HG02642 (cell line): ENCODE measurements around the gene TIMM13.

Source experiments
- ATAC-seq: cut with Tn5 transposase; IDR thresholded peaks from one replicate; pipeline ENCODE4 v1.9.1; 2021; ENCODE audit warnings: mild to moderate bottlenecking; ENCODE audit not compliant: unreplicated experiment, poor library complexity

The TIMM13 gene

DNA sequence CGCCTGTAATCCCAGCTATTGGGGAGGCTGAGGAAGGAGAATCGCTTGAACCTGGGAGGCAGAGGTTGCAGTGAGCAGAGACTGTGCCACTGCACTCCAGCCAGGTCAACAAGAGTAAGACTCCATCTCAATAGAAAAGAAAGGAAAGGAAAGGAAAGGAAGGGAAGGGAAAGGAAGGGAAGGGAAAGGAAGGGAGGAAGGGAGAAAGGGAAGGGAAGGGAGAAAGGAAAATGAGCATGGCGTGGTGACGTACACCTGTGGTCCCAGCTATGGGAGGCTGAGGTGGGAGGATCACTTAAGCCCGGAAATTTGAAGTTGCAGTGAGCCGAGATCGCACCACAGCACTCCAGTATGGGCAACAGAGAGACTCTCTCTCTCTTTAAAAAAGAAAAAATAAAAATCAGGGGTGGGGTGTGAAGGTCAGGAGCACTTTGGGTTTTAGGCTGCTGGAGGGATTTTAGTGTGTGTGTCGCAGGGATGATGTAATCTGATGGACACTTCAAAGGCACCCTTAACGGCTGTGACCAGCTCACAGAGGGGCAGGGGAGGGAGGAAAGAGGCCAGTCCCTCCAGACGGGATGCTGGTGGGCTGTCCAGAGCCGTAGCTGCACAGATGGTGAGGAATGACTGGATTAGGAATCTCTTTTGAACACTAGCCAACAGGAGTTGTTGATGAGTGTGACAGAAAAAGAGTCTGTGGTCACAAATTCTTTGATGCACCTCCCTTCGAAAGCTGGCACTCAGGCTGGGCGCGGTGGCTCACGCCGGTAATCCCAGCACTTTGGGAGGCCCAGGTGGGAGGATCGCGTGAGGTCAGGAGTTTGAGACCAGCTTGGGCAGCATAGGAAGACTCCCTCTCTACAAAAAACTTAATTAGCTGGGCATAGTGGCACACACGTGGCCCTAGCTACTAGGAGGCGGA lies 39.8 kb downstream of the TIMM13 start:
- ATAC-seq: no peak

DNA sequence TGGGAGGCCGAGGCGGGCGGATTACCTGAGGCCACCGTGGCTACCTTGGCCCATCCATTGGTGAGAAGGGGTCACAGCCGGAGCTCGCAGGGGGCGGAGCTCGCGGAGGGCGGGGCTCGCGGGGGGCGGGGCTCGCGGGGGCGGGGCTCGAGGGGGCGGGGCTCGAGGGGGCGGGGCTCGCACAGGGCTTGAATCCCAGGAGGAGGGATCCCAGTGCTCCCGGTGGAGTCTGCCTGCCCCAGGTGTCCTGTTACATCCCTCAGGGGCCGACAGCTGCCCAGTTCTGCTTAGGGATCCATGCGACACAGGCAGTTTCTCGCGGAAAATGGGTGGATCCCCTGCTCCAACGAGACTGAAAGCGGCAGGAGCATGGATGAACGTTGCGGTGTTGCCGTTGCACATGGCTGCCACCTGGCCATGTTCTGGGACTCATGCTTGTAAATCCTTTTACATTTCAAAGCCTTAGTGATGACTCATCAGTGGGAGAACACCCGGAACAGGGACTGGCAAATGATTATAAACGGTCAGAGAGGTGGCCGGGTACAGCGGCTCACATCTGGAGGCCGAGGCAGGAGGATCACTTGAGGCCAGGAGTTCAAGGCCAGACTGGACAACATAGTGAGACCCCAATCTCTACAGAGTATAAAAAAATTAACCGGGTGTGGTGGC lies 42.2 kb downstream of the TIMM13 start:
- no peak for ATAC-seq

DNA sequence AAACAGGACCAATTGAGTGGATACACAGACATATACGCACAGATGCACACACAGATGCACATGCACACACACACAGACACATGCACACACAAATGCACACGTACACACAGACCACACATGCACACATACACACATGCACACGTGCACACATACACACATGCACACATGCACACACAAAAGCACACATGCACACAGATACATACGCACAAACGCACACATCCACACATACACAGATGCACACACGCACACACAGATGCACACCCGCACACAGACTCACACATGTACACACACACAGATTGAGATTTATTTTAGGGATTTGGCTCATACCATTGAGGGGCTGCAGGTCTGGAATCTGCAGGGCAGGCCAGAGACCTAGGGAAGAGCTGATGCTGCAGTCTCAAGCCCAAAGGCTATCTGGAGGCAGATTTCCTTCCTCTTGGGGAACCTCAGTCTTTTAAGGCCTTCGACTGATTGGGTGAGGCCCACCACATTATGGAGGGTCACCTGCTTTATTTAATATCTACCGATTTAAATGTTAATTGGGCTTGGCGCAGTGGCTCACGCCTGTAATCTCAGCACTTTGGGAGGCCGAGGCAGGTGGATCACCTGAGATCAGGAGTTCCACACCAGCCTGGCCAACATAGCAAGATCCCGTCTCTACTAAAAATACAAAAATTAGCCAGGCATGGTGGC lies 44.7 kb downstream of the TIMM13 start:
- no peak for ATAC-seq

DNA sequence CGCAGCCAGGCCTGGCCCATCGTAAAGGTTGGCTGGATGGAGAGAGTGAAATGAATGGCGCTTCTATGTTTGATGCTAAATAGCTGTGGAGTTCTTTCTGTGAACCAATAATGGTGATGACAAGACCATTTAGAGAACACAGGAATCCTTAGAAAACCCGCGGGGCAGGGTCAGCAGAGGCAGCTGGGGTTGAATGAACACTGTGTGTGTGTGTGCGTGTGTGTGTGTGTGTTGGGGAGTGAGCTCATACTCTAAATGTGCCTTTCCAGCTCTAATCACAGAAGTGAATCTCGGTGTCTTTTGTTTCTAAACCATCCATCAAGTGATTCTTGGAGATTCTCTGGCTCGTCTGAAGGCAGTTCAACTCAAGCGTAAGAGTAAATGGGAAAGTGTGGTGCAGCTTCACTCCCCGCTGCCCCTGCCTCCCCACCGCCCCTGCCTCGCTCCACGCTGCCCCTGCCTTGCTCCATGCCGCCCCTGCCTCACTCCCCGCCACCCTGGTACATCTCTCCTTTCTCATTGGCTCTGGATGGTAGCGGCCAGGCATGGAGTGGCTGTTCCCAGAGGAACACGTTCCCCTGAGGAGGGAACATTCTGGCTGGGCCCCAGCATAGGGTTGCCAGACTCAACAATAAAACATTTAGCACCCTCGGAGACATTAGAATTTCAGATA lies 46.1 kb downstream of the TIMM13 start:
- ATAC-seq: no peak

DNA sequence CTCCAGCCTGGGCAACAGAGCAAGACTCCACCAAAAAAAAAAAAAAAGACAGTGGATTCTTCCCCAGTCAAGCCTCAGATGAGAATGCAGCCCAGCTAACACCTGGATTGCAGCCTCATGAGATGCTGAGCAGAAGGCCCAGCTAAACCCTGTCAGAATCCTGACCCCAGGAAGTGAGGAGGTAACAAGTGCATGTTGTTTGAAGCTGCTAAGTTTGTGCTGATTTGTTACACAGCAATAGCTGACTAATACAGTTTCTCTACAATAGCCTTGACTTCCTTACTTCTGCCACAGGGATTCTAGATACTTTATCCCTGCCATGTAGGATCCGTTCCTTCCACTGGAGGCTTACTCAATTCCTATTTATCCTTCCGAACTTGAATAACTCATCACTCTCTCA lies 46.8 kb downstream of the TIMM13 start:
- ATAC-seq: no peak

DNA sequence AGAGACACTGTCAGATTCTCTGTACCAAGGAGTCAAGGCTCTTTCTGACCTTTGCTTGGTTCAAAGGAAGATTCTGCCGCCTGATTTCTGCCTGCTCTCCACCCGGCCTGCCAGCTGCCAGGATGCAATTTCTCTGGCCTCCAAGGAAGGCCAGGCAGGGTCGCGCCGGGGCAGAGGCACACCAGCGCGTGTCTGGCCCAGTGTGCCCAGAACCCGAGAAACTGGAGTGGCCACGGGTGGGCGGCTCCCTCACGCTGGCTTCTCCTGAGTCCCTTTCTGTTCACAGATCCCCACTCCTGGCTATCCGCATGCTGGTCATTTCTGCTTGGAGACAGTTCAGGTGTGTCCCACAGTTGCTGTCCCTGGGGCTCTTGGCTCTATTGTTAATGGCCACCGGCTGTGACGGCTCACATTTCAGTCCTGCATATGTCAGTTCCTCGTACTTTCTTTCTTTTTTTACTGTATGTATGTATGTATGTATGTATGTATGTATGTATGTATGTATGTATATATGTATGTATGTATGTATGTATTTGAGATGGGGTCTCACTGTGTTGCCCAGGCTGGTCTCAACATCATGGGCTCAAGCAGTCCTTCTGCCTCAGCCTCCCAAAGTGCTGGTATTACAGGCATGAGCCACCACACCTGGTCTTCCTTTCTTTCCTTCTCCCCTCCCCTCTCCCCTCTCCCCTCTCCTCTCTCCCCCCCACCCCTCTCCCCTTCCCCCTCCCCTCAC lies 50.4 kb downstream of the TIMM13 start:
- no peak for ATAC-seq
